Psoas muscle (tissue), 8 donors: ENCODE results near the gene VAPA. TPM values are rescaled to one million over a fixed set of nuclear protein-coding genes. Genes with fewer than 3 reads are reported as not detected.

Experiments used
- ATAC-seq, 4 donors: fragments of 200-7000 bp; cut with Tn5 transposase; one replicate each; pipeline ENCODE4 v1.9.1; 2020; ENCODE audit warnings: moderate library complexity in 3 of 4, mild to moderate bottlenecking in 2 of 4
- DNase-seq, 2 donors: peaks; one replicate each; pipeline ENCODE4 v3.0.0-alpha.2; 2020
- H3K27ac ChIP-seq: fragments of 200-600 bp; one replicate; pipeline ENCODE4 v1.8.0; 2022
- H3K27me3 ChIP-seq, 3 donors: fragments of 200-600 bp in 1 of 3; one replicate each; pipeline versions ENCODE4 v1.6.1 to v1.8.0; 2013 to 2022; ENCODE audit warnings: low read length in 2 of 3, mild to moderate bottlenecking in 2 of 3, moderate library complexity in 1 of 3; ENCODE audit not compliant: insufficient read depth in 3 of 3
- H3K36me3 ChIP-seq, 2 donors: fragments of 200-600 bp in 1 of 2; one replicate each; pipeline versions ENCODE4 v1.6.1 to v1.8.0; 2013 to 2022; ENCODE audit warnings: low read depth in 1 of 2, mild to moderate bottlenecking in 1 of 2, moderate library complexity in 1 of 2; ENCODE audit not compliant: insufficient read depth in 1 of 2
- H3K4me1 ChIP-seq: fragments of 200-600 bp; one replicate; pipeline ENCODE4 v1.8.0; 2022
- H3K4me3 ChIP-seq: fragments of 200-600 bp; one replicate; pipeline ENCODE4 v1.8.0; 2022; ENCODE audit warnings: mild to moderate bottlenecking
- H3K9me3 ChIP-seq: fragments of 200-600 bp; one replicate; pipeline ENCODE4 v1.8.0; 2022
- CTCF ChIP-seq: fragments of 200-600 bp; IDR thresholded peaks from one replicate; pipeline ENCODE4 v1.8.0; 2022; ENCODE audit warnings: antibody characterized with exemption
- WGBS, 3 donors: extraction: QIAGEN DNeasy Blood & Tissue Kit; methylation state at CpG; one replicate each; pipeline versions ENCODE4 v1.1.6 to v1.1.7; 2013; 5-methylcytosine and 5-hydroxymethylcytosine counted together
- intact Hi-C, 2 donors: fragments of 100-400 bp; cut with DNase I; formaldehyde crosslinking; loops; one replicate each; pipeline versions ENCODE4 v1.11.0 to v1.14.2; 2022
- long read RNA-seq, 2 donors: library from polyadenylated mRNA; unstranded; transcript quantifications; one replicate each; pipeline ENCODE4 v2.0.0, GENCODE V29; 2021
- polyA plus RNA-seq, 3 donors: library from polyadenylated mRNA; stranded (reverse); fragments of 200-250 nt; gene quantifications; one replicate each; pipeline ENCODE4 v1.2.3, GENCODE V29; 2013
- total RNA-seq, 4 donors: library from RNA; stranded (reverse); fragmentation: NEBNext Ultra II Directional in 2 of 4; extraction: Animal tissue kit (Norgen Biotek cat#: 25700) in 2 of 4; gene quantifications; one replicate each; pipeline versions ENCODE4 v1.2.1 to v1.2.4, GENCODE V29; 2021 to 2023
- donor health status: healthy with polysubstance abuse.
- donor health status: DM: no; HTN: no; CAD: no; lungs with moderate emphysema.
- donor health status: Bipolar disorder and iron deficiency.
- donor health status: healthy.
- donor health status: DM: yes; HTN: yes; CAD: no.
- donor health status: DM: no; HTN: no; CAD: no.
- donor health status: DM: no; HTN: no; CAD: no.
- donor health status: DM: yes; HTN: yes; CAD: no.

VAPA gene
- total RNA-seq (100 to 1,000 TPM; 168 to 259 (median 235) TPM), polyA plus RNA-seq (100 to 1,000 TPM; 173 to 328 (median 225) TPM)
- long read RNA-seq, donor 1, full-length matches to known transcripts = 192 of 197 reads
- long read RNA-seq, donor 1, partial matches to known transcripts = 0 of 197 reads
- long read RNA-seq, donor 1, other reads (novel, unspliced or antisense) = 5 of 197 reads
- long read RNA-seq, donor 2, full-length matches to known transcripts = 343 of 367 reads
- long read RNA-seq, donor 2, partial matches to known transcripts = 3 of 367 reads
- long read RNA-seq, donor 2, other reads (novel, unspliced or antisense) = 21 of 367 reads

- no peaks in the 10 kb centered on the region for H3K9me3 ChIP-seq
- H3K4me1 ChIP-seq = peaks cover 37% of the 10 kb centered on the region
- peak; percentile 93 to 96 (median 94) for ATAC-seq
- H3K27me3 ChIP-seq = no peaks in the 10 kb centered on the region
- peak within 1 kb of the TSS; percentile 99 for H3K27ac ChIP-seq
- DNase-seq = peak; percentile 97
- no peak for TF ChIP-seq CTCF
- WGBS, 3 donors = 0% methylated on average over 58 to 87 of the region's 87 CpGs
- intact Hi-C loops = loop anchor here (2.0 to 10.0 kb wide), 3 partner anchors 61 to 109 kb away; no protein-coding TSS in a partner anchor
- H3K36me3 ChIP-seq = no peaks in the 10 kb centered on the region
- H3K4me3 ChIP-seq = peak within 1 kb of the TSS; percentile 93
Observed at GRCh38 chr18:9913526-9914333, at the start of gene VAPA. VAPA (plus strand) TSS chr18:9914016; CDS start chr18:9914257, 241 bp downstream.

DNA sequence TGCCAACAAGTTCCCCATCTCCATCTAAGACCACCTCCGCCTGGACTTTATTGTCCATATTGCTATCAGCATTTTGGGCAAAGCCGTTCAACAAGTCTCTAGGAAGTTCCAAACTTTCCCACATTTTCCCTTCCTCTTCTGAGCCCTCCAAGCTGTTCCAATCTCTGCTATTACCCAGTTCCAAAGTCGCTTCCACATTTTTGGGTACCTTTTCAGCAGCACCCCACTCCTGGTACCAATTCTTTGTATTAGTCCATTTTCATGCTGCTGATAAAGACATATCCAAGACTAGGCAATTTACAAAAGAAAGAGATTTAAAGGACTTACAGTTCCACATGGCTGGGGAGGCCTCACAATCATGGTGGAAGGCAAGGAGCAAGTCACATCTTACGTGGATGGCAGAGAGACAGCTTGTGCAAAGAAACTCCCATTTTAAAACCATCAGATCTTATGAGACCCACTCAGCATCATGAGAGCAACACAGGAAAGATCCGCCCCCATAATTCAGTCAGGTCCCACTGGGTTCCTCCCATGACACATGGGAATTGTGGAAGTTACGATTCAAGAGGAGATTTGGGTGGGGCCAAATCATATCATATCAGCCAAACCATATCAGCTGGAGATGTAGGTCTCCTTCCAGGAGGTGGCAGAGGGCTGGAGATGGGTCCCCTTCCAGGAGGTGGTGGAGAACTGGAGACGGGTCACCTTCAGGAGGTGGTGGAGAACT lies 47.9 kb upstream of the VAPA start:
- Histone ChIP-seq H3K27ac (no peak overlapping the region), H3K9me3 (peaks cover 4% of the 10 kb centered on the region), H3K36me3 (no peaks in the 10 kb centered on the region), H3K4me1 (peaks cover 6% of the 10 kb centered on the region), H3K27me3 (no peaks in the 10 kb centered on the region), H3K4me3 (no peak overlapping the region)
- TF ChIP-seq CTCF = no peak
- WGBS, 3 donors = 94 to 96% (median 96%) methylated on average over 7 of the region's 7 CpGs
- no peak for DNase-seq
- intact Hi-C loops = no loop called here
- no peak for ATAC-seq

GRCh38 chr18:9866627-9867026 lies 47.2 kb upstream of the VAPA start:
- Histone ChIP-seq H3K4me3 (no peak overlapping the region), H3K27ac (no peak overlapping the region), H3K36me3 (no peaks in the 10 kb centered on the region), H3K27me3 (no peaks in the 10 kb centered on the region), H3K9me3 (peaks cover 4% of the 10 kb centered on the region), H3K4me1 (peaks cover 6% of the 10 kb centered on the region)
- WGBS, 3 donors = 79 to 98% (median 92%) methylated on average over 3 of the region's 3 CpGs
- intact Hi-C loops = no loop called here
- DNase-seq (no peak), ATAC-seq (no peak)
- no peak for TF ChIP-seq CTCF

DNA sequence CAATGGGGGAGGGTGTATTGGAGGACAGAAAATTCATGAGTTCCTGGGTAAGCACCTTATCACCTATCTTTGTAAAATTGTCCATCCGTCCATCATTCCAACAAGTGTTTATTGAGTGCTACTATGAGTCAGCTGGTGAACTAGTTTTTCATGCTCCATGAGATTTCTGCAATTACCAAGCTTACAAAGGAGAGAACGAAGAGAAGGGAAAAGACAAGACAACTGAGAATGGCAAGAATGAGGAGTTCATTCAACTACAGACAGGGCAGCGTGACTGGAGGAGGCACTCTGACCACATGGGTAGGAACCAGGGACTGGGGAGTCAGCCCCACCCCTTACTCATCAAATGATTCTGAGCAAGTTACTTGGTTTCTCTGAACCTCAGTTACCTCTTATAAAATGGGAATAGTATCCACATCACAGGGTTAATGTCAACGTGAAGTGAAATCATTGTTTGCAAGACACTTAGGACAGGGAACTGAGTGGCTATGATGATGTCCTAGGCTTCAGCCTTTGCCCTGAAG lies 46.7 kb upstream of the VAPA start:
- TF ChIP-seq CTCF = no peak
- H3K9me3 ChIP-seq = peaks cover 4% of the 10 kb centered on the region
- H3K27ac ChIP-seq = no peak overlapping the region
- H3K4me3 ChIP-seq = no peak overlapping the region
- WGBS, 3 donors = 87 to 91% (median 90%) methylated on average over 4 of the region's 4 CpGs
- intact Hi-C loops = no loop called here
- H3K4me1 ChIP-seq = peaks cover 6% of the 10 kb centered on the region
- ATAC-seq (no peak), DNase-seq (no peak)
- H3K27me3 ChIP-seq = no peaks in the 10 kb centered on the region
- no peaks in the 10 kb centered on the region for H3K36me3 ChIP-seq
